HepG2 (cell line): ENCODE results near the gene PXT1. TPM values are rescaled to one million over a fixed set of nuclear protein-coding genes. Genes with fewer than 3 reads are reported as not detected.

Experiments
- BATF2 ChIP-seq: sonication (generic); formaldehyde crosslinking; IDR thresholded peaks from 2 replicates; pipeline ENCODE4 v1.8.0; 2022; ENCODE audit warnings: mild to moderate bottlenecking, missing genetic modification reagents, moderate library complexity
- CBFB ChIP-seq: sonication (generic); formaldehyde crosslinking; IDR thresholded peaks from 2 replicates; pipeline ENCODE4 v1.4.0; 2020; ENCODE audit warnings: missing genetic modification reagents
- CHCHD3 ChIP-seq: sonication (generic); formaldehyde crosslinking; IDR thresholded peaks from 2 replicates; pipeline ENCODE4 v1.8.0; 2022; ENCODE audit warnings: mild to moderate bottlenecking, missing genetic modification reagents, moderate library complexity
- ETV6 ChIP-seq: sonication (generic); formaldehyde crosslinking; conservative IDR thresholded peaks from 2 replicates; pipeline ENCODE4 v1.4.0; 2020; ENCODE audit warnings: missing genetic modification reagents
- EZH2 ChIP-seq: conservative IDR thresholded peaks from 2 replicates; pipeline ENCODE4 v1.6.1; 2012; ENCODE audit warnings: mild to moderate bottlenecking, low read depth, low read length, moderate library complexity
- FIP1L1 ChIP-seq: fragments of 200-400 bp; formaldehyde crosslinking; IDR thresholded peaks from 2 replicates; pipeline ENCODE4 v1.6.1; 2018; ENCODE audit warnings: low read depth, mild to moderate bottlenecking, low read length, moderate library complexity, borderline replicate concordance; ENCODE audit not compliant: insufficient read depth
- JUN ChIP-seq: sonication (generic); formaldehyde crosslinking; IDR thresholded peaks from 2 replicates; pipeline ENCODE4 v1.4.0; 2020; ENCODE audit warnings: mild to moderate bottlenecking, missing genetic modification reagents
- KAT7 ChIP-seq: IDR thresholded peaks from 2 replicates; pipeline ENCODE4 v1.6.1; 2018; ENCODE audit warnings: borderline replicate concordance, missing compliant biosample characterization
- PCBP2 ChIP-seq: fragments of 200-400 bp; formaldehyde crosslinking; optimal IDR thresholded peaks from 2 replicates; pipeline ENCODE3; 2018; ENCODE audit warnings: low read length, low read depth; ENCODE audit not compliant: poor library complexity, severe bottlenecking
- PHB2 ChIP-seq: fragments of 450-650 bp; IDR thresholded peaks from 2 replicates; pipeline ENCODE4 v1.6.1; 2018; ENCODE audit not compliant: partially characterized antibody
- SRF ChIP-seq: IDR thresholded peaks from 2 replicates; pipeline ENCODE4 v1.6.1; 2011; ENCODE audit warnings: mild to moderate bottlenecking, low read depth, low read length, moderate library complexity
- STAT5B ChIP-seq: sonication (generic); formaldehyde crosslinking; IDR thresholded peaks from 2 replicates; pipeline ENCODE4 v1.4.0; 2020; ENCODE audit warnings: missing genetic modification reagents
- TBP ChIP-seq: sonication (generic); formaldehyde crosslinking; IDR thresholded peaks from 2 replicates; pipeline ENCODE4 v1.5.0; 2020; ENCODE audit warnings: missing genetic modification reagents
- TOE1 ChIP-seq: sonication (generic); formaldehyde crosslinking; IDR thresholded peaks from 2 replicates; pipeline ENCODE4 v1.4.0; 2020; ENCODE audit warnings: mild to moderate bottlenecking, missing genetic modification reagents
- ZNF225 ChIP-seq: sonication (generic); formaldehyde crosslinking; IDR thresholded peaks from 2 replicates; pipeline ENCODE4 v1.4.0; 2020; ENCODE audit warnings: mild to moderate bottlenecking, missing genetic modification reagents
- ZNF317 ChIP-seq: sonication (generic); formaldehyde crosslinking; IDR thresholded peaks from 2 replicates; pipeline ENCODE4 v1.5.0; 2020; ENCODE audit warnings: mild to moderate bottlenecking, missing genetic modification reagents
- ZNF318 ChIP-seq: sonication (generic); formaldehyde crosslinking; IDR thresholded peaks from 2 replicates; pipeline ENCODE4 v1.4.0; 2020; ENCODE audit warnings: mild to moderate bottlenecking, missing genetic modification reagents
- ZNF589 ChIP-seq: sonication (generic); formaldehyde crosslinking; conservative IDR thresholded peaks from 2 replicates; pipeline ENCODE4 v1.8.0; 2022; ENCODE audit warnings: mild to moderate bottlenecking, moderate library complexity, missing genetic modification reagents
- ZNF768 ChIP-seq: sonication (generic); formaldehyde crosslinking; IDR thresholded peaks from 2 replicates; pipeline ENCODE4 v1.4.0; 2020; ENCODE audit warnings: missing genetic modification reagents
- ZNF891 ChIP-seq: sonication (generic); formaldehyde crosslinking; IDR thresholded peaks from 2 replicates; pipeline ENCODE4 v1.5.0; 2020; ENCODE audit warnings: mild to moderate bottlenecking, missing genetic modification reagents
- ZSCAN21 ChIP-seq: sonication (generic); formaldehyde crosslinking; IDR thresholded peaks from 2 replicates; pipeline ENCODE4 v1.8.0; 2022; ENCODE audit warnings: mild to moderate bottlenecking, missing genetic modification reagents, moderate library complexity, borderline replicate concordance
- polyA plus RNA-seq, 8 experiments: library from polyadenylated mRNA; depleted of rRNA in 3 of 8; stranded (reverse) in 7 of 8; unstranded in 1 of 8; fragments of >200 nt; fragmentation: Illumina TruSeq in 4 of 8; extraction: Trizol in 4 of 8; gene quantifications; 2 replicates each; pipeline versions ENCODE4 v1.2.1 to v1.2.3, GENCODE V29; 2011 to 2016; ENCODE audit warnings: low read depth in 4 of 8, missing spikeins in 1 of 8, mixed read lengths in 1 of 8; ENCODE audit not compliant: insufficient read depth in 1 of 8
- total RNA-seq, 5 experiments: library from RNA; depleted of rRNA; stranded (reverse); fragments of >200 nt; fragmentation: Illumina TruSeq; extraction: Trizol; gene quantifications; 2 replicates each; pipeline ENCODE4 v1.2.3, GENCODE V29; 2016; ENCODE audit warnings: low read depth in 1 of 5

Gene PXT1
- total and polyA plus RNA-seq, 2 of the 13 experiments (the other 11 are each of a cell fraction or from before 2014, with no cell fraction given): 0.04 TPM; not detected in 1

DNA sequence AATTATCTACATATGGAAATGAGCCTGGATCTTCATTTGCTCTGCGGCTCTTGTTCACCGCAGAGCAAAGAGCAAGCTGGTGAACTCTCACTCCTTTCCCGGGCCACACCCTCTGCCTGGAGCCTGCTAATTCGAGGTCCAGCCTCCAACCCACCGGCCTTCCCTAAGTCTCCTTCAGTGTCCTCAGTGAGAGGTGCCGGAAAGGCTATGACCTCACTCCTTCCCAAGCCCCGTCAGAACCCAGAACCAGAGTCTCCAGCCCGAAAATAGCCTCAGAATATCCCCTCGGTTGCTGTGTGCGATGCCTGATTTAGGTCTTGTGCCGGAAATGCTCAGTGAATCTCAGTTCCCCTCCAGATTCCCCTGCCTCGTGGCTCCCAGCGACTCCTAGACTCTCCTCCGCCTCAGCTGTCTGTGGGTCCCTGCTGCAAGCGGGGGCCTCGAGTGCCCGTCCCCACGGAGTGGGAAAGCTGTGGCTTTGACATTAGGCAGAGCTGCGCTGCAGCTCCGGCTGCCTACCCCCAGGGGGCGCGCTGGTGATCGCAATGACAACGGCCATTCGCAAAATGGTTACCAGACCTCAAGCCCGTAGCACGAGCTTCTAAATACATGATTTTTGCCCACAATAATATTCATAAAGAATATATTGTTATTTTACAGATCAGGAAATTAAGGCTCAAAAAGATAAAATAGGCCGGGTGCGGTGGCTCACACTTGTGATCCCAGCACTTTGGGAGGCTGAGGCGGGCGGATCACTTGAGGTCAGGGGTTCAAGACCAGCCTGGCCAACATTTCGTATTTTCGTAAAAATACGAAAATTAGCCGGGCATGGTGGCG is 101.8 kb downstream of the PXT1 start (continued):
- TF ChIP-seq ZNF318 (CRISPR knock-in tag) (no peak), ZNF317 (CRISPR knock-in tag) (no peak), TBP (CRISPR knock-in tag) (no peak), ZNF589 (CRISPR knock-in tag) (no peak), ZNF225 (no peak), KAT7 (CRISPR knock-in tag) (no peak), CBFB (CRISPR knock-in tag) (0 out of 2 replicates have a peak, but pooled peaks have one; percentile 37), BATF2 (no peak), ETV6 (CRISPR knock-in tag) (no peak; the same call in 1 of the 2 replicates), EZH2 (no peak), JUN (CRISPR knock-in tag) (peak; percentile 45; the same call in 1 of the 2 replicates), CHCHD3 (no peak), FIP1L1 (no peak), ZNF768 (CRISPR knock-in tag) (no peak), ZNF891 (CRISPR knock-in tag) (peak; percentile 45), PHB2 (no peak), SRF (no peak), ZSCAN21 (CRISPR knock-in tag) (no peak), TOE1 (CRISPR knock-in tag) (no peak), PCBP2 (no peak), STAT5B (CRISPR knock-in tag) (no peak)
